IMR-90 (cell line): Measurements from ENCODE around the gene PEX11A. TPM values are rescaled to one million over a fixed set of nuclear protein-coding genes. Genes with fewer than 3 reads are reported as not detected.

Experiments
- ATAC-seq: fragments of 200-7000 bp; cut with Tn5 transposase; 2 replicates; pipeline ENCODE4 v1.9.1; 2020; ENCODE audit warnings: low read depth, mild to moderate bottlenecking, moderate library complexity
- BruUV-seq: library from RNA; stranded (reverse); fragments of 400-500 nt; replicated peaks from 2 replicates; lab custom pipeline; 2021; lab: Mats Ljungman, UMichigan
- CTCF ChIA-PET: fragments of 300-600 bp; formaldehyde crosslinking; extraction: SDS; loops from one replicate; lab custom pipeline; 2021; ENCODE audit warnings: antibody characterized with exemption; lab: Yijun Ruan, JAX
- POLR2A ChIA-PET: fragments of 300-600 bp; sonication (Branson Sonifier 250); formaldehyde crosslinking; loops from one replicate; lab custom pipeline; 2022; ENCODE audit warnings: antibody characterized with exemption; ENCODE audit not compliant: unreplicated experiment; lab: Charles Lee
- DNase-seq: peaks from one replicate; pipeline ENCODE4 v3.0.0; 2013
- H2AFZ ChIP-seq: replicated peaks from 2 replicates; pipeline ENCODE3; 2013; ENCODE audit warnings: low read length, mild to moderate bottlenecking; ENCODE audit not compliant: poor library complexity
- H2AK5ac ChIP-seq: 2 replicates; pipeline ENCODE4 v1.6.1; 2013; ENCODE audit warnings: low read depth, low read length, inconsistent platforms
- H2AK9ac ChIP-seq: replicated peaks from 2 replicates; pipeline ENCODE3; 2013; ENCODE audit warnings: mild to moderate bottlenecking, low read depth, low read length, moderate library complexity; ENCODE audit not compliant: poor library complexity
- H2BK120ac ChIP-seq: 2 replicates; pipeline ENCODE4 v1.6.1; 2013; ENCODE audit warnings: low read depth, low read length, inconsistent platforms
- H2BK15ac ChIP-seq: 3 replicates; pipeline ENCODE4 v1.6.1; 2013; ENCODE audit warnings: low read depth, low read length, inconsistent platforms
- H2BK20ac ChIP-seq: 2 replicates; pipeline ENCODE4 v1.6.1; 2013; ENCODE audit warnings: low read depth, mild to moderate bottlenecking, inconsistent platforms, low read length, moderate library complexity
- H2BK5ac ChIP-seq: 2 replicates; pipeline ENCODE4 v1.6.1; 2013; ENCODE audit warnings: mild to moderate bottlenecking, low read depth, low read length, inconsistent platforms; ENCODE audit not compliant: poor library complexity, severe bottlenecking
- H3K14ac ChIP-seq: replicated peaks from 2 replicates; pipeline ENCODE4 v1.6.1; 2013; ENCODE audit warnings: low read depth, low read length, inconsistent platforms
- H3K18ac ChIP-seq: 2 replicates; pipeline ENCODE4 v1.6.1; 2013; ENCODE audit warnings: low read depth, low read length, control low read depth
- H3K23ac ChIP-seq: 2 replicates; pipeline ENCODE4 v1.6.1; 2013; ENCODE audit warnings: low read depth, low read length, inconsistent platforms
- H3K27ac ChIP-seq: 2 replicates; pipeline ENCODE4 v1.5.1; 2013; ENCODE audit warnings: mild to moderate bottlenecking, control low read depth, low read length; ENCODE audit not compliant: insufficient read depth
- H3K27me3 ChIP-seq: 2 replicates; pipeline ENCODE4 v1.6.1; 2013; ENCODE audit warnings: low read length; ENCODE audit not compliant: control insufficient read depth, insufficient read depth
- H3K36me3 ChIP-seq: 2 replicates; pipeline ENCODE4 v1.6.1; 2013; ENCODE audit warnings: low read length, mixed read lengths; ENCODE audit not compliant: control insufficient read depth, insufficient read depth
- H3K4ac ChIP-seq: 2 replicates; pipeline ENCODE4 v1.6.1; 2013; ENCODE audit warnings: low read depth, low read length, inconsistent platforms
- H3K4me1 ChIP-seq: 2 replicates; pipeline ENCODE4 v1.6.1; 2013; ENCODE audit warnings: low read length, mixed read lengths; ENCODE audit not compliant: control insufficient read depth, insufficient read depth
- H3K4me2 ChIP-seq: 2 replicates; pipeline ENCODE4 v1.6.1; 2013; ENCODE audit warnings: low read depth, mild to moderate bottlenecking, control low read depth, low read length, moderate library complexity
- H3K4me3 ChIP-seq: 2 replicates; pipeline ENCODE4 v1.5.1; 2013; ENCODE audit warnings: low read depth, mild to moderate bottlenecking, control low read depth, low read length, moderate library complexity; ENCODE audit not compliant: insufficient read depth
- H3K56ac ChIP-seq: 2 replicates; pipeline ENCODE4 v1.6.1; 2013; ENCODE audit warnings: low read length, inconsistent platforms; ENCODE audit not compliant: insufficient read depth; ENCODE audit errors: extremely low read depth
- H3K79me1 ChIP-seq, 2 experiments: 2 replicates each; pipeline ENCODE4 v1.6.1; 2013; ENCODE audit warnings: low read length in 2 of 2, inconsistent platforms in 1 of 2, low read depth in 1 of 2
- H3K9ac ChIP-seq: 2 replicates; pipeline ENCODE4 v1.6.1; 2013; ENCODE audit warnings: low read depth, low read length, control low read depth
- H3K9me1 ChIP-seq: 2 replicates; pipeline ENCODE4 v1.6.1; 2013; ENCODE audit warnings: low read length, inconsistent platforms; ENCODE audit not compliant: insufficient read depth
- H3K9me3 ChIP-seq: 2 replicates; pipeline ENCODE4 v1.6.1; 2013; ENCODE audit warnings: low read length; ENCODE audit not compliant: control insufficient read depth, insufficient read depth
- H4K20me1 ChIP-seq: 2 replicates; pipeline ENCODE4 v1.6.1; 2013; ENCODE audit warnings: low read length, inconsistent platforms; ENCODE audit not compliant: insufficient read depth
- H4K5ac ChIP-seq: 2 replicates; pipeline ENCODE4 v1.6.1; 2013; ENCODE audit warnings: mild to moderate bottlenecking, low read depth, low read length, control low read depth
- H4K8ac ChIP-seq, 2 experiments: 2 replicates each; pipeline ENCODE4 v1.6.1; 2013; ENCODE audit warnings: low read depth in 2 of 2, low read length in 2 of 2, control low read depth in 1 of 2, inconsistent platforms in 1 of 2
- H4K91ac ChIP-seq: 2 replicates; pipeline ENCODE4 v1.6.1; 2013; ENCODE audit warnings: low read depth, low read length, inconsistent platforms; ENCODE audit not compliant: insufficient read depth
- FOS ChIP-seq: fragments of 150-350 bp; IDR thresholded peaks from 2 replicates; pipeline ENCODE4 v1.6.1; 2016; ENCODE audit warnings: low read depth, low read length
- WGBS, 2 experiments: methylation state at CpG; one replicate each; pipeline versions ENCODE4 v1.1.5 to v1.1.7; 2013; ENCODE audit warnings: missing lambda C conversion rate in 2 of 2; ENCODE audit not compliant: insufficient read length in 1 of 2; ENCODE audit errors: extremely low coverage in 2 of 2; 5-methylcytosine and 5-hydroxymethylcytosine counted together
- dilution Hi-C: fragments of 300-500 bp; cut with HindIII; formaldehyde crosslinking; loops from one replicate; pipeline ENCODE4 v1.14.3; 2018; ENCODE audit warnings: low sequenced_read_pairs; ENCODE audit not compliant: unreplicated experiment
- in situ Hi-C: fragments of 300-500 bp; cut with MboI; formaldehyde crosslinking; loops from 3 replicates; pipeline ENCODE4 v1.14.3; 2019; ENCODE audit warnings: low sequenced_read_pairs, inconsistent platforms, mixed read lengths
- intact Hi-C: fragments of 100-400 bp; cut with micrococcal nuclease; formaldehyde crosslinking; loops from 2 replicates; pipeline ENCODE4 v1.10.0; 2022
- polyA plus RNA-seq, 3 experiments: library from polyadenylated mRNA; depleted of rRNA; stranded (reverse); fragments of >200 nt; gene quantifications; 2 replicates each; pipeline ENCODE4 v1.2.3, GENCODE V29; 2012; ENCODE audit warnings: low replicate concordance in 1 of 3
- total RNA-seq: library from RNA; depleted of rRNA; stranded (reverse); fragments of >200 nt; gene quantifications from 2 replicates; pipeline ENCODE4 v1.2.3, GENCODE V29; 2012

Gene PEX11A
- total and polyA plus RNA-seq, 2 of the 4 experiments (the other 2 are of a cell fraction): 4.2 to 10.2 TPM

- DNase-seq: no peak
- Histone ChIP-seq H3K4ac (no peak overlapping the region), H3K27ac (no peak overlapping the region), H2BK5ac (no peak overlapping the region), H4K8ac (no peak overlapping the region), H2AK9ac (no peak overlapping the region), H3K18ac (no peak overlapping the region), H3K14ac (no peak overlapping the region), H2AK5ac (no peak overlapping the region), H4K91ac (no peak overlapping the region), H3K4me1 (no peaks in the 10 kb centered on the region), H2BK120ac (no peak overlapping the region), H3K79me1 (no peaks in the 10 kb centered on the region), H3K9ac (no peak overlapping the region), H4K5ac (no peak overlapping the region), H3K9me1 (0 out of 2 replicates have a peak, but pooled peaks cover 2% of the 10 kb centered on the region), H4K20me1 (no peaks in the 10 kb centered on the region), H2BK15ac (no peak overlapping the region), H3K4me2 (no peak overlapping the region), H3K56ac (no peak overlapping the region), H3K36me3 (no peaks in the 10 kb centered on the region), H3K4me3 (no peak overlapping the region), H2BK20ac (no peak overlapping the region), H3K27me3 (no peaks in the 10 kb centered on the region), H2AFZ (no peak overlapping the region), H3K9me3 (no peaks in the 10 kb centered on the region), H3K23ac (no peak overlapping the region)
- ATAC-seq: no peak
- TF ChIP-seq FOS: no peak
- dilution Hi-C loops: no loop called here
- ChIA-PET POLR2A (no interaction called here), CTCF (no interaction called here)
- in situ Hi-C loops: no loop called here
- WGBS, 2 experiments: 83% methylated on average over 2 of the region's 4 CpGs; no CpG with 5 or more reads in 1 of the 2 experiments
- BruUV-seq: no TSS peak
- intact Hi-C loops: no loop called here
Observed at GRCh38 chr15:89671687-89672086, 18.9 kb downstream of the PEX11A start.
